ENCODE measurements around the gene NBAS. TPM values are rescaled to one million over a fixed set of nuclear protein-coding genes. Genes with fewer than 3 reads are reported as not detected.

The NBAS gene
- total RNA-seq, 2 experiments from 2014 or later = 24.4 to 28.8 TPM

- Histone ChIP-seq H3K4me2 (ENCODE audit: low read length) (no peak overlapping the region), H3K36me3 (ENCODE audit: insufficient read depth, low read length) (peaks cover 5% of the 10 kb centered on the region; the same call in 1 of the 2 replicates), H2AFZ (ENCODE audit: low read length) (no peak overlapping the region), H3K79me2 (ENCODE audit: insufficient read depth, low read depth, low read length) (no peaks in the 10 kb centered on the region), H3K4me3 (ENCODE audit: low read depth, low read length, poor library complexity, severe bottlenecking) (no peak overlapping the region), H3K9me2 (ENCODE audit: insufficient read depth, low read length) (no peaks in the 10 kb centered on the region), H4K20me1 (ENCODE audit: insufficient read depth, low read length) (no peaks in the 10 kb centered on the region), H3K9me3 (ENCODE audit: low read length) (no peaks in the 10 kb centered on the region), H3K27ac (ENCODE audit: low read depth, low read length, poor library complexity, severe bottlenecking) (no peak overlapping the region), H3K4me1 (ENCODE audit: insufficient read depth, low read length, poor library complexity, severe bottlenecking) (no peaks in the 10 kb centered on the region)
- no peak for DNase-seq (ENCODE audit: low spot score)
- ChIA-PET POLR2A (no interaction called here), CTCF (ENCODE audit: unreplicated experiment) (no interaction called here)
- no TSS peak for BruUV-seq (replicated peaks)
- TF ChIP-seq EZH2phosphoT487 (IDR thresholded peaks at IDR 0.05; ENCODE audit: borderline replicate concordance, low read depth, low read length) (no peak), CTCF (conservative IDR thresholded peaks at IDR 0.05; ENCODE audit: low read length) (no peak)
- intact Hi-C loops (cut with micrococcal nuclease; ENCODE audit: unreplicated experiment) = no loop called here
Observed at GRCh38 chr2:15352363-15352762, 208.8 kb downstream of the NBAS start.

GRCh38 chr2:15348636-15349035 is 212.5 kb downstream of the NBAS start:
- ChIA-PET POLR2A (interaction anchor here (0.6 kb wide), 1 partner anchor 29 kb away, joined by 3 read pairs; no protein-coding TSS in a partner anchor), CTCF (ENCODE audit: unreplicated experiment) (interaction anchor here (0.9 kb wide), 1 partner anchor 24 kb away, joined by 3 read pairs; no protein-coding TSS in a partner anchor)
- no peak for TF ChIP-seq EZH2phosphoT487 (IDR thresholded peaks at IDR 0.05; ENCODE audit: borderline replicate concordance, low read depth, low read length)
- TF ChIP-seq CTCF (conservative IDR thresholded peaks at IDR 0.05; ENCODE audit: low read length) = no peak
- H3K36me3 ChIP-seq (ENCODE audit: insufficient read depth, low read length) = peaks cover 5% of the 10 kb centered on the region; the same call in 1 of the 2 replicates
- H2AFZ ChIP-seq (ENCODE audit: low read length) = no peak overlapping the region
- intact Hi-C loops (cut with micrococcal nuclease; ENCODE audit: unreplicated experiment) = no loop called here
- H3K4me3 ChIP-seq (ENCODE audit: low read depth, low read length, poor library complexity, severe bottlenecking) = no peak overlapping the region
- no peak for DNase-seq (ENCODE audit: low spot score)
- no peak overlapping the region for H3K27ac ChIP-seq (ENCODE audit: low read depth, low read length, poor library complexity, severe bottlenecking)
- BruUV-seq (replicated peaks) = no TSS peak
- H3K79me2 ChIP-seq (ENCODE audit: insufficient read depth, low read depth, low read length) = no peaks in the 10 kb centered on the region
- H4K20me1 ChIP-seq (ENCODE audit: insufficient read depth, low read length) = no peaks in the 10 kb centered on the region
- H3K4me1 ChIP-seq (ENCODE audit: insufficient read depth, low read length, poor library complexity, severe bottlenecking) = no peaks in the 10 kb centered on the region
- no peak overlapping the region for H3K4me2 ChIP-seq (ENCODE audit: low read length)
- no peaks in the 10 kb centered on the region for H3K9me3 ChIP-seq (ENCODE audit: low read length)
- no peaks in the 10 kb centered on the region for H3K9me2 ChIP-seq (ENCODE audit: insufficient read depth, low read length)

GRCh38 chr2:15348045-15348444 is 213.1 kb downstream of the NBAS start:
- no peaks in the 10 kb centered on the region for H3K9me3 ChIP-seq (ENCODE audit: low read length)
- CTCF ChIA-PET (ENCODE audit: unreplicated experiment) = interaction anchor here (0.9 kb wide), 1 partner anchor 23 kb away, joined by 3 read pairs; no protein-coding TSS in a partner anchor
- no peak overlapping the region for H2AFZ ChIP-seq (ENCODE audit: low read length)

More at GRCh38 chr2:15348045-15348444, 213.1 kb downstream of the NBAS start:
- Histone ChIP-seq H3K4me3 (ENCODE audit: low read depth, low read length, poor library complexity, severe bottlenecking) (no peak overlapping the region), H3K4me1 (ENCODE audit: insufficient read depth, low read length, poor library complexity, severe bottlenecking) (no peaks in the 10 kb centered on the region), H3K9me2 (ENCODE audit: insufficient read depth, low read length) (no peaks in the 10 kb centered on the region), H3K36me3 (ENCODE audit: insufficient read depth, low read length) (peaks cover 5% of the 10 kb centered on the region; the same call in 1 of the 2 replicates), H3K79me2 (ENCODE audit: insufficient read depth, low read depth, low read length) (no peaks in the 10 kb centered on the region), H3K4me2 (ENCODE audit: low read length) (no peak overlapping the region), H3K27ac (ENCODE audit: low read depth, low read length, poor library complexity, severe bottlenecking) (no peak overlapping the region), H4K20me1 (ENCODE audit: insufficient read depth, low read length) (no peaks in the 10 kb centered on the region)
- no peak for DNase-seq (ENCODE audit: low spot score)
- POLR2A ChIA-PET = interaction anchor here (0.8 kb wide), 1 partner anchor 1839 kb away, joined by 3 read pairs; no protein-coding TSS in a partner anchor
- intact Hi-C loops (cut with micrococcal nuclease; ENCODE audit: unreplicated experiment) = no loop called here
- no TSS peak for BruUV-seq (replicated peaks)
- TF ChIP-seq EZH2phosphoT487 (IDR thresholded peaks at IDR 0.05; ENCODE audit: borderline replicate concordance, low read depth, low read length) = no peak

Data from OCI-LY7 (cell line).